Measurements from ENCODE around the gene CHMP3.

The CHMP3 gene

GRCh38 chr2:86543335-86543734 lies 19.9 kb downstream of the CHMP3 start:
- DNase-seq (ENCODE audit: insufficient read length, low spot score) (no peak), FAIRE-seq (no peak)

GRCh38 chr2:86542814-86543213 lies 20.4 kb downstream of the CHMP3 start:
- DNase-seq (ENCODE audit: insufficient read length, low spot score) (no peak), FAIRE-seq (no peak)
- no peak for TF ChIP-seq POLR2A (IDR thresholded peaks at IDR 0.05; ENCODE audit: low read depth, low read length)

More at GRCh38 chr2:86543335-86543734, 19.9 kb downstream of the CHMP3 start:
- TF ChIP-seq POLR2A (IDR thresholded peaks at IDR 0.05; ENCODE audit: low read depth, low read length) = no peak

- no peak for FAIRE-seq
Measured at GRCh38 chr2:86541334-86541733, 21.9 kb downstream of the CHMP3 start.

GRCh38 chr2:86533589-86533988 lies 29.7 kb downstream of the CHMP3 start:
- DNase-seq (ENCODE audit: insufficient read length, low spot score) (no peak), FAIRE-seq (no peak)
- TF ChIP-seq POLR2A (IDR thresholded peaks at IDR 0.05; ENCODE audit: low read depth, low read length) = no peak

More at GRCh38 chr2:86541334-86541733, 21.9 kb downstream of the CHMP3 start:
- no peak for TF ChIP-seq POLR2A (IDR thresholded peaks at IDR 0.05; ENCODE audit: low read depth, low read length)
- no peak for DNase-seq (ENCODE audit: insufficient read length, low spot score)

GRCh38 chr2:86525421-86526340 lies 37.6 kb downstream of the CHMP3 start:
- DNase-seq (ENCODE audit: insufficient read length, low spot score) (no peak), FAIRE-seq (no peak)
- TF ChIP-seq POLR2A (IDR thresholded peaks at IDR 0.05; ENCODE audit: low read depth, low read length) = no peak

GRCh38 chr2:86523491-86523890 lies 39.8 kb downstream of the CHMP3 start:
- no peak for TF ChIP-seq POLR2A (IDR thresholded peaks at IDR 0.05; ENCODE audit: low read depth, low read length)
- no peak for DNase-seq (ENCODE audit: insufficient read length, low spot score)
- no peak for FAIRE-seq

- FAIRE-seq (no peak), DNase-seq (ENCODE audit: insufficient read length, low spot score) (no peak)
- TF ChIP-seq POLR2A (IDR thresholded peaks at IDR 0.05; ENCODE audit: low read depth, low read length) = no peak
Measured at GRCh38 chr2:86522711-86523110, 40.5 kb downstream of the CHMP3 start.

GRCh38 chr2:86521922-86522321 lies 41.3 kb downstream of the CHMP3 start:
- DNase-seq (ENCODE audit: insufficient read length, low spot score) (no peak), FAIRE-seq (no peak)
- TF ChIP-seq POLR2A (IDR thresholded peaks at IDR 0.05; ENCODE audit: low read depth, low read length) = no peak

- FAIRE-seq (no peak), DNase-seq (ENCODE audit: insufficient read length, low spot score) (no peak)
- no peak for TF ChIP-seq POLR2A (IDR thresholded peaks at IDR 0.05; ENCODE audit: low read depth, low read length)
Measured at GRCh38 chr2:86520153-86520552, 43.1 kb downstream of the CHMP3 start.

- no peak for TF ChIP-seq POLR2A (IDR thresholded peaks at IDR 0.05; ENCODE audit: low read depth, low read length)
- DNase-seq (ENCODE audit: insufficient read length, low spot score) (no peak), FAIRE-seq (no peak)
Measured at GRCh38 chr2:86519349-86519748, 43.9 kb downstream of the CHMP3 start.

GRCh38 chr2:86518481-86518880 lies 44.8 kb downstream of the CHMP3 start:
- TF ChIP-seq POLR2A (IDR thresholded peaks at IDR 0.05; ENCODE audit: low read depth, low read length) = no peak
- no peak for FAIRE-seq
- DNase-seq (ENCODE audit: insufficient read length, low spot score) = no peak

- no peak for FAIRE-seq
- TF ChIP-seq POLR2A (IDR thresholded peaks at IDR 0.05; ENCODE audit: low read depth, low read length) = no peak
- DNase-seq (ENCODE audit: insufficient read length, low spot score) = no peak
Measured at GRCh38 chr2:86513948-86514660, 49.1 kb downstream of the CHMP3 start.

- no peak for TF ChIP-seq POLR2A (IDR thresholded peaks at IDR 0.05; ENCODE audit: low read depth, low read length)
- DNase-seq (ENCODE audit: insufficient read length, low spot score) = no peak
- no peak for FAIRE-seq
Measured at GRCh38 chr2:86512892-86513291, 50.4 kb downstream of the CHMP3 start.

- DNase-seq (ENCODE audit: insufficient read length, low spot score) = no peak
Measured at GRCh38 chr2:86512034-86512433, 51.2 kb downstream of the CHMP3 start.

More at GRCh38 chr2:86512034-86512433, 51.2 kb downstream of the CHMP3 start:
- no peak for TF ChIP-seq POLR2A (IDR thresholded peaks at IDR 0.05; ENCODE audit: low read depth, low read length)
- no peak for FAIRE-seq
